Transverse colon (tissue), 4 donors: ENCODE measurements around the gene NUP93. TPM values are rescaled to one million over a fixed set of nuclear protein-coding genes. Genes with fewer than 3 reads are reported as not detected.

Experiments
- DNase-seq: peaks from one replicate; pipeline ENCODE4 v3.0.0-alpha.2; 2019
- H3K27ac ChIP-seq, 4 donors: fragments of 200-600 bp; sonication (generic); 2 replicates each; pipeline ENCODE4 v1.5.1; 2016 to 2018; ENCODE audit warnings: inconsistent platforms in 4 of 4
- H3K27me3 ChIP-seq: fragments of 200-600 bp; sonication (generic); 2 replicates; pipeline ENCODE4 v1.5.1; 2017; ENCODE audit warnings: inconsistent platforms
- H3K36me3 ChIP-seq, 4 donors: fragments of 200-600 bp; sonication (generic); 2 replicates each; pipeline ENCODE4 v1.5.1; 2017 to 2019; ENCODE audit warnings: inconsistent platforms in 4 of 4
- H3K4me1 ChIP-seq, 4 donors: fragments of 200-600 bp; sonication (generic); 2 replicates each; pipeline ENCODE4 v1.5.1; 2017 to 2020; ENCODE audit warnings: inconsistent platforms in 4 of 4
- H3K4me3 ChIP-seq, 4 donors: fragments of 200-600 bp; sonication (generic); 1 replicate in 1 of 4; 2 replicates in 3 of 4; pipeline versions ENCODE4 v1.5.1 to v1.6.1; 2017 to 2019; ENCODE audit warnings: inconsistent platforms in 4 of 4
- H3K9me3 ChIP-seq, 2 donors: fragments of 200-600 bp; sonication (generic); 2 replicates each; pipeline ENCODE4 v1.5.1; 2017 to 2019; ENCODE audit warnings: inconsistent platforms in 2 of 2
- CTCF ChIP-seq, 5 experiments: fragments of 200-600 bp in 3 of 5; fragments of 450-650 bp in 2 of 5; sonication (generic) in 3 of 5; IDR thresholded peaks; 1 replicate in 2 of 5; 2 replicates in 3 of 5; pipeline ENCODE4 v1.5.1; 2016 to 2017; ENCODE audit warnings: antibody characterized with exemption in 5 of 5, inconsistent platforms in 3 of 5, mild to moderate bottlenecking in 2 of 5, moderate library complexity in 1 of 5
- EP300 ChIP-seq: sonication (generic); formaldehyde crosslinking; IDR thresholded peaks from one replicate; pipeline ENCODE4 v1.6.1; 2017; ENCODE audit warnings: antibody characterized with exemption, low read depth
- POLR2A ChIP-seq: fragments of 450-650 bp; IDR thresholded peaks from one replicate; pipeline ENCODE4 v1.6.1; 2016; ENCODE audit warnings: antibody characterized with exemption, mild to moderate bottlenecking, moderate library complexity
- POLR2AphosphoS5 ChIP-seq, 3 donors: sonication (generic); formaldehyde crosslinking; IDR thresholded peaks; one replicate each; pipeline ENCODE4 v1.6.1; 2016; ENCODE audit warnings: antibody characterized with exemption in 3 of 3
- WGBS, 2 donors: methylation state at CpG; one replicate each; pipeline ENCODE4 v1.1.5; 2018; ENCODE audit warnings: low coverage in 1 of 2; 5-methylcytosine and 5-hydroxymethylcytosine counted together
- in situ Hi-C, 4 donors: fragments of 200-750 bp; cut with MboI; loops; one replicate each; pipeline versions ENCODE4 v1.15.0 to v1.15.1; 2017; ENCODE audit warnings: low sequenced_read_pairs in 3 of 4, low pct_ligation_motif_present in 1 of 4, low pct_unique_long_range_greater_than_20kb in 1 of 4
- intact Hi-C: fragments of 100-400 bp; cut with DNase I; formaldehyde crosslinking; loops from one replicate; pipeline ENCODE4 v1.15.1; 2023; ENCODE audit warnings: low total_unique reads
- total RNA-seq, 4 donors: library from RNA; depleted of rRNA; stranded (reverse); fragments of >200 nt; gene quantifications; one replicate each; pipeline ENCODE4 v1.1.0, GENCODE V29; 2016

The NUP93 gene
- total RNA-seq, 4 donors from 2014 or later, result 8.6 to 42.4 (median 20.6) TPM

GRCh38 chr16:56879276-56879675 is 149.3 kb downstream of the NUP93 start:
- WGBS, 2 donors, result 87% methylated on average over 8 of the region's 9 CpGs; no CpG with 5 or more reads in 1 of the 2 donors
- in situ Hi-C loops, result no loop called here
- H3K4me3 ChIP-seq, result no peak overlapping the region
- no peak overlapping the region for H3K27ac ChIP-seq
- H3K4me1 ChIP-seq, result no peaks in the 10 kb centered on the region
- H3K36me3 ChIP-seq, result no peaks in the 10 kb centered on the region
- no peak for TF ChIP-seq EP300
- no peak for TF ChIP-seq POLR2A
- TF ChIP-seq POLR2AphosphoS5 (IDR thresholded peaks at IDR 0.05), result no peak
- TF ChIP-seq CTCF (IDR thresholded peaks at IDR 0.05), result no peak
- no peaks in the 10 kb centered on the region for H3K9me3 ChIP-seq
- DNase-seq, result no peak
- no peaks in the 10 kb centered on the region for H3K27me3 ChIP-seq
- intact Hi-C loops, result no loop called here

GRCh38 chr16:56880176-56880575 is 150.2 kb downstream of the NUP93 start:
- no peak overlapping the region for H3K27ac ChIP-seq
- 89% methylated on average over 12 of the region's 12 CpGs; no CpG with 5 or more reads in 1 of the 2 donors for WGBS, 2 donors
- in situ Hi-C loops, result no loop called here
- no peaks in the 10 kb centered on the region for H3K27me3 ChIP-seq
- no peaks in the 10 kb centered on the region for H3K9me3 ChIP-seq
- no peak overlapping the region for H3K4me3 ChIP-seq
- no peaks in the 10 kb centered on the region for H3K4me1 ChIP-seq
- TF ChIP-seq EP300 (no peak), POLR2AphosphoS5 (IDR thresholded peaks at IDR 0.05) (no peak), POLR2A (no peak), CTCF (IDR thresholded peaks at IDR 0.05) (no peak)
- H3K36me3 ChIP-seq, result no peaks in the 10 kb centered on the region
- no peak for DNase-seq
- intact Hi-C loops, result no loop called here

- Histone ChIP-seq H3K36me3 (no peaks in the 10 kb centered on the region), H3K27ac (no peak overlapping the region), H3K4me3 (no peak overlapping the region), H3K27me3 (no peaks in the 10 kb centered on the region), H3K9me3 (no peaks in the 10 kb centered on the region), H3K4me1 (no peaks in the 10 kb centered on the region)
- in situ Hi-C loops, result no loop called here
- no peak for DNase-seq
- intact Hi-C loops, result no loop called here
- WGBS, 2 donors, result 92% methylated on average over 4 of the region's 4 CpGs; no CpG with 5 or more reads in 1 of the 2 donors
- TF ChIP-seq POLR2A (no peak), POLR2AphosphoS5 (IDR thresholded peaks at IDR 0.05) (no peak), EP300 (no peak), CTCF (IDR thresholded peaks at IDR 0.05) (no peak)
Measured at GRCh38 chr16:56880685-56881084, 150.8 kb downstream of the NUP93 start.

DNA sequence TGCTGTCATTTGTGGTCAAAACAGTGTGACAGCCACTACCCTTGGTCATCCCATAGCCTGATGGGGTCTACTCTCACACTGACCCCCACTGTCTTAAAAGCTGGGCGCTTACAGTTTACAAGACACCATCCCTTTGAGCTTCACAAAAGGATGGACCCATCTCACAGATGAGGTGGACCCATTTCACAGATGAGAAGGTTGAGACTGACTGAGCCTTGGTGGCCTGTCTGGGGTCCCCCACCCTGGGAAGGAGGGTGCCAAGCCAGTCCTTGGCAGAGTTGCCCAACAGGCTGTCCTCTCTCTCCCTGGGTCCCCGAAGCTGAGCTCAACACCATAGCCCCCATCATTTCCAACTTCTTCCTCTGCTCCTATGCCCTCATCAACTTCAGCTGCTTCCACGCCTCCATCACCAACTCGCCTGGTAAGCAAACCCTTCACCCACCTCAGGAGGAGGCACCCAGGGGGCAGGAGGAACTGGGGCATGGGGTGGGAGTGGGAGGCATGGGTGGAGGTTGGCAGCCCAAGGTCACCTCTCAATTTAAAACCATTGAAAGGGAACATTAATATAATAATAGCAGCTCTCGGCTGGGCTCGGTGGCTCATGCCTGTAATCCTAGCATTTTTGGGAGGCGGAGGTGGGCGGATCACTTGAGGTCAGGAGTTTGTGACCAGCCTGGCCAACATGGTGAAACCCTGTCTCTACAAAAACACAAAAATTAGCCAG is 152.3 kb downstream of the NUP93 start:
- no peaks in the 10 kb centered on the region for H3K36me3 ChIP-seq
- in situ Hi-C loops, result no loop called here
- WGBS, 2 donors, result 84 to 93% methylated on average over 3 to 8 of the region's 8 CpGs

More for the DNA sequence above, 152.3 kb downstream of the NUP93 start:
- Histone ChIP-seq H3K4me1 (no peaks in the 10 kb centered on the region), H3K4me3 (no peak overlapping the region), H3K27me3 (no peaks in the 10 kb centered on the region), H3K9me3 (no peaks in the 10 kb centered on the region), H3K27ac (no peak overlapping the region)
- no peak for TF ChIP-seq POLR2AphosphoS5 (IDR thresholded peaks at IDR 0.05)
- no peak for TF ChIP-seq CTCF (IDR thresholded peaks at IDR 0.05)
- TF ChIP-seq POLR2A, result no peak
- no peak for TF ChIP-seq EP300
- DNase-seq, result no peak
- intact Hi-C loops, result no loop called here
